Measurements from ENCODE around the gene THRB.

The THRB gene

GRCh38 chr3:24521420-24522145 lies 26.9 kb upstream of the THRB start:
- no peak for DNase-seq
- Mint-ChIP-seq H3K36me3 (ENCODE audit: low read depth) (no peaks in the 10 kb centered on the region), H3K27ac (no peak overlapping the region), H3K27me3 (peaks cover 59% of the 10 kb centered on the region), H3K4me1 (ENCODE audit: low read depth) (peaks cover 1% of the 10 kb centered on the region), H3K4me3 (no peak overlapping the region), H3K9me3 (no peaks in the 10 kb centered on the region)

DNA sequence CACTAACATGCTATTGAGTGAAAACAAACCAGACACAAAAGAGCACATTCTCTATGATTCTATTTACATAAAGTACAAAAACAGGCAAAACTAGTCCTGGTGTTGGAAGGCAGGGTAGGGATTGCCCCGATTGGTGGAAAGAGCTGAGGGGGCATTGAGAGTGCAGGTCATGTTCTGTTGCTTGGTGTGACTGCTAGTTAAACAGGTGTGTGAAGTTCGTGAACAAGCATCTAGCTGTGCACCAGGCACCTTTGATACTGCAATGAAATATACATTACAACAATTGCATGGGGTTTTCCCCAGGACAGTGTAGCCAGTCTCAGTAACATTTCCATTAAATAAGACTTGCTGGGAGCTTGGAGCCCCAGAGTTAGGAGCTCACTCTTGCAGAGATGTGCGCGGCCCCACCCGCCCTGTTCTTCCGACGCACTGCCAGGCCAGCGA lies 26.3 kb upstream of the THRB start:
- Mint-ChIP-seq H3K9me3 (no peaks in the 10 kb centered on the region), H3K27me3 (peaks cover 59% of the 10 kb centered on the region), H3K4me1 (ENCODE audit: low read depth) (peaks cover 1% of the 10 kb centered on the region), H3K36me3 (ENCODE audit: low read depth) (no peaks in the 10 kb centered on the region), H3K4me3 (no peak overlapping the region), H3K27ac (no peak overlapping the region)
- no peak for DNase-seq

GRCh38 chr3:24520101-24520495 lies 25.4 kb upstream of the THRB start:
- no peak overlapping the region for H3K4me3 Mint-ChIP-seq
- H3K4me1 Mint-ChIP-seq (ENCODE audit: low read depth), result peaks cover 1% of the 10 kb centered on the region
- H3K27ac Mint-ChIP-seq, result no peak overlapping the region
- H3K36me3 Mint-ChIP-seq (ENCODE audit: low read depth), result no peaks in the 10 kb centered on the region
- H3K9me3 Mint-ChIP-seq, result no peaks in the 10 kb centered on the region
- peaks cover 57% of the 10 kb centered on the region for H3K27me3 Mint-ChIP-seq
- DNase-seq, result no peak

GRCh38 chr3:24519368-24520100 lies 24.9 kb upstream of the THRB start:
- Mint-ChIP-seq H3K27ac (no peak overlapping the region), H3K9me3 (no peaks in the 10 kb centered on the region), H3K4me3 (no peak overlapping the region), H3K4me1 (ENCODE audit: low read depth) (peaks cover 1% of the 10 kb centered on the region), H3K27me3 (peaks cover 54% of the 10 kb centered on the region), H3K36me3 (ENCODE audit: low read depth) (no peaks in the 10 kb centered on the region)
- no peak for DNase-seq

- Mint-ChIP-seq H3K27me3 (peaks cover 49% of the 10 kb centered on the region), H3K4me3 (no peak overlapping the region), H3K36me3 (ENCODE audit: low read depth) (no peaks in the 10 kb centered on the region), H3K9me3 (no peaks in the 10 kb centered on the region), H3K4me1 (ENCODE audit: low read depth) (peaks cover 1% of the 10 kb centered on the region), H3K27ac (no peak overlapping the region)
- no peak for DNase-seq
Measured at GRCh38 chr3:24518990-24519367, 24.3 kb upstream of the THRB start.

- no peak for DNase-seq
- Mint-ChIP-seq H3K4me1 (ENCODE audit: low read depth) (no peaks in the 10 kb centered on the region), H3K27ac (no peak overlapping the region), H3K4me3 (no peak overlapping the region), H3K27me3 (peaks cover 10% of the 10 kb centered on the region), H3K36me3 (ENCODE audit: low read depth) (no peaks in the 10 kb centered on the region), H3K9me3 (no peaks in the 10 kb centered on the region)
Measured at GRCh38 chr3:24514119-24514518, 19.5 kb upstream of the THRB start.

- Mint-ChIP-seq H3K36me3 (ENCODE audit: low read depth) (no peaks in the 10 kb centered on the region), H3K9me3 (no peaks in the 10 kb centered on the region), H3K4me1 (ENCODE audit: low read depth) (no peaks in the 10 kb centered on the region), H3K4me3 (no peak overlapping the region), H3K27me3 (peaks cover 4% of the 10 kb centered on the region), H3K27ac (no peak overlapping the region)
- no peak for DNase-seq
Measured at GRCh38 chr3:24513463-24513862, 18.8 kb upstream of the THRB start.

DNA sequence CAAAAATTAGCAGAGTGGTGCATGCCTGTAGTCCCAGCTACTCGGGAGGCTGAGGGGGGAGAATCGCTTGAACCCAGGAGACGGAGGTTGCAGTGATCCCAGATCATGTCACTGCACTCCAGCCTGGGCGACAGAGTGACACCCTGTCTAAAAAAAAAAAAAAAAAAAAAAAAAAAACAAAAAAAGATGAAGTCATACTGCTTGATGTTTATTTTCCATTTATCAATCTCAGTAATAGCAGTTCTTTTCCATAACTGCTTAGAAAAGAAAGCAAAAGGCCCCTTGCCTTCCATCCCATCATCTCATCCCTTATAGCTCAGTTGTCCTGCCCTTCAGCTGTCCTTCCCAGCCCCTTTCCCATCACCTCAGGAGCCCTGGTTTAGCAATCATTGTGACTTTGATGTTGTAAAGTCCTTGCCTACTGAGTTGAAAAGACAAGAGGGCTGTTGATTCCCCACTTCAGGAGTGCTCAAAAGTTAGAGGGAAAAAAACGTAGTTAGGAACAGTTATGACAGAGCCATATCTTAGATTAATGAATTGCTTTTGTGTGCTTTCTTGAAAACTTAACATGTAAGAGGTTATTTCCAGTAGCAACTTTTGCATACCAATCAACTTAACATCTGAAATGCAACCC lies 18.0 kb upstream of the THRB start:
- no peaks in the 10 kb centered on the region for H3K36me3 Mint-ChIP-seq (ENCODE audit: low read depth)
- no peaks in the 10 kb centered on the region for H3K9me3 Mint-ChIP-seq
- no peak for DNase-seq
- no peak overlapping the region for H3K4me3 Mint-ChIP-seq
- H3K27ac Mint-ChIP-seq, result no peak overlapping the region
- peaks cover 2% of the 10 kb centered on the region for H3K27me3 Mint-ChIP-seq
- H3K4me1 Mint-ChIP-seq (ENCODE audit: low read depth), result no peaks in the 10 kb centered on the region

GRCh38 chr3:24510030-24510648 lies 15.5 kb upstream of the THRB start:
- no peak for DNase-seq
- Mint-ChIP-seq H3K4me3 (no peak overlapping the region), H3K27ac (no peak overlapping the region), H3K9me3 (no peaks in the 10 kb centered on the region), H3K4me1 (ENCODE audit: low read depth) (no peaks in the 10 kb centered on the region), H3K27me3 (peaks cover 6% of the 10 kb centered on the region), H3K36me3 (ENCODE audit: low read depth) (no peaks in the 10 kb centered on the region)

DNA sequence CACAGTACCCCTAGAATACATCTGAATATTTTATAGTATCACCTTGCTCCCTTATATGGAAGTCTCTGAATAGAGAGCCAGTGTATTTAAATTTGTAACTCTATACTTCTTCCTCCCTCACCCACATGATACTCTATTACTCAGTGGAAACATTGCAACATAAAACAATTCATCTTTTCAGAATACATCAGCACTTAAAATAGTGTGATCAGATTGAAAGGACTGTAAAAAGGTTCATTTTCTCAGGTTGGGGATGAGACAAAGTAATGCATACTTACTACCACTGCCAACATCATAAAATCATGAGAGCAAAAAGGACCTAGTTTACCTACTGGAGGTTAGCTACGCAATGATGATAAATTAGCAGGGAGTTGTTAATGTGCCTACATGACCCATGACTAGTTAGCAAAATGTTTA lies 13.8 kb upstream of the THRB start:
- DNase-seq, result no peak
- H3K4me3 Mint-ChIP-seq, result no peak overlapping the region
- no peaks in the 10 kb centered on the region for H3K9me3 Mint-ChIP-seq
- H3K4me1 Mint-ChIP-seq (ENCODE audit: low read depth), result peaks cover under 1% of the 10 kb centered on the region
- peaks cover 6% of the 10 kb centered on the region for H3K27me3 Mint-ChIP-seq
- no peak overlapping the region for H3K27ac Mint-ChIP-seq
- no peaks in the 10 kb centered on the region for H3K36me3 Mint-ChIP-seq (ENCODE audit: low read depth)

GRCh38 chr3:24507776-24508422 lies 13.2 kb upstream of the THRB start:
- H3K27ac Mint-ChIP-seq, result no peak overlapping the region
- DNase-seq, result no peak
- no peaks in the 10 kb centered on the region for H3K9me3 Mint-ChIP-seq
- peaks cover 3% of the 10 kb centered on the region for H3K4me1 Mint-ChIP-seq (ENCODE audit: low read depth)
- H3K27me3 Mint-ChIP-seq, result peaks cover 6% of the 10 kb centered on the region
- no peak overlapping the region for H3K4me3 Mint-ChIP-seq
- no peaks in the 10 kb centered on the region for H3K36me3 Mint-ChIP-seq (ENCODE audit: low read depth)

GRCh38 chr3:24506966-24507775 lies 12.5 kb upstream of the THRB start:
- no peaks in the 10 kb centered on the region for H3K9me3 Mint-ChIP-seq
- no peak overlapping the region for H3K4me3 Mint-ChIP-seq
- peaks cover 7% of the 10 kb centered on the region for H3K27me3 Mint-ChIP-seq
- peaks cover 6% of the 10 kb centered on the region for H3K4me1 Mint-ChIP-seq (ENCODE audit: low read depth)
- H3K27ac Mint-ChIP-seq, result no peak overlapping the region
- no peak for DNase-seq
- no peaks in the 10 kb centered on the region for H3K36me3 Mint-ChIP-seq (ENCODE audit: low read depth)

DNA sequence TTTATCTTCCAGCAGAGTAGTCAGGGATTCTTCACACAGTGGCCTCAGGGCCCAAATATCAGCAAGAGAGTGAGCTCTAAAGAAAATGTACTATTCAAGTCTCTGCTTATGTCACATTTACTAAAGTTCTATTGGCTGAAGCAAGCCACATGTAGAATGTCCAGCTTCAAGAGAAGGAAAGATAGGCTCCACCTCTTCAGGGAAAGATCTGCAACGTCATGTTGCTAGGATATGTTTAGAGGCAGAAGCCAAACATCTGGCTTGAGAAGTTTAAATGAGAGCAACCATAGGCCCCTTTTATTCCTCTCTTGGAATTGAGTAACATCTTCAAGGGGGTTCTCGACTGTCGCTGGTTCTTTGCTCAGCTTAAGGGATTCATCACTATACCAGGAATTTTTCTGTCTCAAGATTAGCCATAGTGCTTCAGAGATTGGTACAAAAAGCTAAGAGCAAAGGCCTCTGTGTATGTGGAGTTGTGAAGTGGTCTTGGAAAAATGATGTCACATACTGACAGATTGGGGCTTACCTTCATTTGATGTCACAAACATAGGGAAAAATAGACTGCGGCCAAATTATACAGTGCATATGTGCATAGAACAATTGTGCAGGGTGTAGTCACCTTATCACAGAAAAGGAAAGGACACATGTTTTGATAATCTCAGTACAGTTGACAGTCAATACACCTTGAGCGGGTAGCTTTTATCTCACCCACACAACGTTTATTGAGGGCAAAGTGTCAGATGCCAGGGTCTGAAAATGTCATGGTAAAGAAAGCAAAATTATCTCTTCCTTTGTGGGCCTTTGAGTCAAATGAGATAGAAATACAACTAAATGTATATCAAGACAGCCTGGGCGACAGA lies 11.3 kb upstream of the THRB start:
- no peaks in the 10 kb centered on the region for H3K36me3 Mint-ChIP-seq (ENCODE audit: low read depth)
- H3K9me3 Mint-ChIP-seq, result no peaks in the 10 kb centered on the region
- H3K27me3 Mint-ChIP-seq, result peaks cover 13% of the 10 kb centered on the region
- H3K4me1 Mint-ChIP-seq (ENCODE audit: low read depth), result peaks cover 6% of the 10 kb centered on the region
- no peak overlapping the region for H3K27ac Mint-ChIP-seq
- H3K4me3 Mint-ChIP-seq, result no peak overlapping the region
- no peak for DNase-seq
